Skin of body (tissue), 2 donors: ENCODE results near the gene CST7. TPM values are rescaled to one million over a fixed set of nuclear protein-coding genes. Genes with fewer than 3 reads are reported as not detected.
"Not testable (repeated sequence)": the region's sequence is repeated elsewhere in the genome, so short reads cannot be mapped to it uniquely, and the experiment has no call there.

Source experiments
- DNase-seq: peaks from one replicate; lab custom pipeline; 2025; lab: John Stamatoyannopoulos, UW
- total RNA-seq: library from RNA; depleted of rRNA; stranded (reverse); fragments of >200 nt; gene quantifications from one replicate; pipeline ENCODE4 v1.2.3, GENCODE V29; 2014

The CST7 gene
- 9.4 TPM for total RNA-seq

DNA sequence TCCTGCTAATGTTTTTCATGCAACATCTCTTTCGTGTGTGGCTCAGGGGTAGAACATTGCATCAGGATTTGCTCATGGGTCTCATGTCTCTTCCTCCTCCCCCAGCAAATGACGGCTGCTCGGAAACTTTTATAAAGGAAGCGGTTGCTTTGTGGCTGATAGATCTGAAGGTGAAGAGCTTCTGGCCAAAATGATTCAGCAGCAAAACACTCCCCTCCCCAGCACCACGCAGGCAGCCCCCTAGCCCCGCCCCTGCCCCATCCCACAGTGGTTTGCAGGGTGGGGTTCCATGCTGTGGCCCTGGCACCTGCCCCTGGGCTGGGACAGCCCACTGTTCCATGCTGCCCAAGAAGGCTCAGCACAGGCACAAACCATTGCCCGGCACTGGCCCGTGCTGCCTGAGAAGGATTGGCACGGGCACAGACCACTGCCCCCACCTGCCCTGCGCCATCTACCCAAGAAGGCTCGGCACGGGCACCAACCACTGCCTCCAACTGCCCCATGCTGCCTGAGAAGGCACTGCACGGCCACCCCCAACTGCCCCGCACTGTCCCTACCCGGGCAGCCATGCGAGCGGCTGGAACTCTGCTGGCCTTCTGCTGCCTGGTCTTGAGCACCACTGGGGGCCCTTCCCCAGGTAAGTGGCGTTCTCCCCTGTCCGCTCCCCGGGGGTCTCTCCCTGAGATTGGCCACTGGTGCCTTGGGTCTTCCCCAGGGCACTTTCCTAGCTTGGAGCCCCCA lies at the start of gene CST7:
Gene CST7, plus strand, starts transcription at position 331 of the 741 bp plus-strand sequence. Its CDS starts 237 bp downstream, at position 568.
- DNase-seq = no peak

DNA sequence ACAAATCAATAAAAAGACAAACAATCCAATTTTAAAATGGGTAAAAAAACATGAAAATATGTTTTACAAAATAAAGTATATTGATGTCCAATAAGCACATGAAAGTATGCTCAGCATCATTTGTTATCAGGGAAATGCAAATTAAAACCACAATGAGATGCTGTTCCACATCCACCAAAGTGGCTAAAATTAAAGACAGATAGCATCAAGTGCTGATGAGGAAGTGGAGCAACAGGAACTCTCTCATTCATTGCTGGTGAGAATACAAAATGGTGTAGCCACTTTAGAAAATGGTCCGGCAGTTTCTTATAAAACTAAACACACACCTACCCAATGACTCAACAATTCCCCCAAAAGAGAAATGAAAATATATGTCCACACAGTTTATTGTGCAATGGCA lies 42.3 kb upstream of the CST7 start:
- no peak for DNase-seq

GRCh38 chr20:24908642-24909041 lies 40.4 kb upstream of the CST7 start:
- DNase-seq = no peak

GRCh38 chr20:24909086-24909780 lies 39.8 kb upstream of the CST7 start:
- no peak for DNase-seq

- DNase-seq = no peak
These were observed 39.2 kb upstream of the CST7 start for GRCh38 chr20:24909861-24910260.

- no peak for DNase-seq
These were observed 38.6 kb upstream of the CST7 start for GRCh38 chr20:24910461-24910860.

- DNase-seq = no peak
These were observed 37.6 kb upstream of the CST7 start for GRCh38 chr20:24911461-24911860.

DNA sequence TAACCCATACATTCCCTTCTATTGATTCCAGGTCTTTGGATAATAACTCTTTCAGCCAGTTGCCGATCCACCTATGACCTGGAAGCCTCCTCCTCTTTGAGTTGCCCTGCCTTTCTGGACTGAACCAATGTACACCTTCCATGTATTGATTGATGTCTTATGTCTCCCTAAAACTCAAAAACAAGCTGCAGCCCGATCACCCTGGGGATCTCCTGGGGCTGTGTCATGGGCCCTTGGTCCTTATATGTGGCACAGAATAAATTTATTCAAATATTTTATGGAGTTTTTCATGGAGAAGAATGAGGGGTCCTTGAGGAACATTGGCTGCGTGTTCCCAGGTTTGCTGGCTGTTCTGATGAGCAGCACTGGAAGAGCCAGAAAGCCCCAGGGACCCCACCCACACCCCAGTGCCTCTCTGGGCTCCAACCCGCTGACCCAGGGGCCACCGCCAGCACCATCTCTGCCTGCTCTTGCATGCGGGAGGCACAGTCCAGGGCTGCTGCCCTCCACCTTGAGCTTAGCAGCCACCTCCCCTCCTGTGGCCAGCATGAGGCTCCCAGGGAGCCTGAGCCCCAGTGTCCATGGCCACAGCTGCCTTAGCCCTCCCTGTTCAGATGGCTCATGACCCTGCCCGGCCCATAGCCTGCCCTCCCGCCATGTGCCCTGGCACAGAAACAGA lies 36.5 kb upstream of the CST7 start:
- DNase-seq = no peak

DNA sequence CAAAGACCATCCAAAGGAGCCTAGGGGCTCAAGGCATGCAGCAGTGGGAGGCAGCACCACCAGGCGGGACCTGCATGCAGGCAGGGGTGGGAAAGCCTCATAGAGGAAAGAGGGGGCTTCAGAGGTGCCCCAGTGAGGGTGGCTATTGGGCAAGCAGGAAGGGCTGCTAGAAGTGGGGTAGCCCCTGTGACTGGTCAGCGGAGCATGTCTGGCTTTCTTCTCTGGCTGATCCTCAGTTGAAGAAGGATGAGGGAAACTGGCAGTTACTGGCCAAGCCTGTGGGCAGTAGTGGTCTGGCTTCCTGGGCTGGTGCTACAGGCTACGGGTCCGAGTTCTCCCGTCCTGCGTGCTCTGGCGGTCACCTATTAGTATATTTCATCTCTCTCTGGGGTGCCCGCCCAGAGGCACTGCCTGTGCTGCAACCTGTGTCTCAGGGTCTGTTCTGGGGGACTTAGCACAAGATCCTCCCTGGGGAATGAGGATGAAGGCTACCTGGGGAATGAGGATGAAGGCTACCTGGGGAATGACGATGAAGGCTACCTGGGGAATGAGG lies 35.9 kb upstream of the CST7 start:
- no peak for DNase-seq

GRCh38 chr20:24914388-24915241 lies 34.5 kb upstream of the CST7 start:
- DNase-seq = no peak

GRCh38 chr20:24915440-24915839 lies 33.6 kb upstream of the CST7 start:
- no peak for DNase-seq

DNA sequence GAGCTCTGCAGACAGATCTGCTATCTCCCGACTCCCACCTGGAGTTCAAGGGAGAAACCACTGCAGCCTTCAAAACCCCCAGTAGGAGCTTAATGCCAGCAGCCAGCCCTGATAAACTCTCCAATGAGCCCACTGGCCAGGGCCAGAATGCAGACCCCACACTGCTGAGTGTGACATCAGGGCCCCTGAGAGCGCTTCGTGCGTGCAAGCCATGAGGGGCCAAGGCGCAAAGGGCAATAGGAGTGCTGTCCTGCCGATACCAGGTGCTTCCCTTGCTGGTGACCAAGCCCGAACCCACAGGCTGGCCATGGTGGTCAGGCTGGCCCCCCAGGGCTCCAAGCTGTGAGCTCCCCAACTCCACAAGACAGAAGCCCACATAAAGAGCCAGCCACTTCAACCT lies 33.2 kb upstream of the CST7 start:
- no peak for DNase-seq

GRCh38 chr20:24916412-24916811 lies 32.7 kb upstream of the CST7 start:
- no peak for DNase-seq

- DNase-seq = no peak
These were observed 32.0 kb upstream of the CST7 start for GRCh38 chr20:24917056-24917455.

GRCh38 chr20:24917797-24918578 lies 31.1 kb upstream of the CST7 start:
- peak; percentile 77 for DNase-seq

GRCh38 chr20:24918579-24919566 lies 30.2 kb upstream of the CST7 start:
- DNase-seq = no peak

- DNase-seq = not testable (repeated sequence)
These were observed 29.4 kb upstream of the CST7 start for GRCh38 chr20:24919665-24920064.

- DNase-seq = not testable (repeated sequence)
These were observed 28.4 kb upstream of the CST7 start for GRCh38 chr20:24920706-24921105.

- DNase-seq = not testable (repeated sequence)
These were observed 19.8 kb upstream of the CST7 start for GRCh38 chr20:24929259-24929658.
